Measurements from ENCODE around the gene PNCK. TPM values are rescaled to one million over a fixed set of nuclear protein-coding genes. Genes with fewer than 3 reads are reported as not detected.
"Not testable (repeated sequence)": the region's sequence is repeated elsewhere in the genome, so short reads cannot be mapped to it uniquely, and the experiment has no call there.

Gene PNCK
- polyA plus RNA-seq (2013, experiment 1 of 2; ENCODE audit: insufficient read length) = 0.93 TPM
- polyA plus RNA-seq (2013, experiment 2 of 2; ENCODE audit: insufficient read length) = 1.0 TPM

DNA sequence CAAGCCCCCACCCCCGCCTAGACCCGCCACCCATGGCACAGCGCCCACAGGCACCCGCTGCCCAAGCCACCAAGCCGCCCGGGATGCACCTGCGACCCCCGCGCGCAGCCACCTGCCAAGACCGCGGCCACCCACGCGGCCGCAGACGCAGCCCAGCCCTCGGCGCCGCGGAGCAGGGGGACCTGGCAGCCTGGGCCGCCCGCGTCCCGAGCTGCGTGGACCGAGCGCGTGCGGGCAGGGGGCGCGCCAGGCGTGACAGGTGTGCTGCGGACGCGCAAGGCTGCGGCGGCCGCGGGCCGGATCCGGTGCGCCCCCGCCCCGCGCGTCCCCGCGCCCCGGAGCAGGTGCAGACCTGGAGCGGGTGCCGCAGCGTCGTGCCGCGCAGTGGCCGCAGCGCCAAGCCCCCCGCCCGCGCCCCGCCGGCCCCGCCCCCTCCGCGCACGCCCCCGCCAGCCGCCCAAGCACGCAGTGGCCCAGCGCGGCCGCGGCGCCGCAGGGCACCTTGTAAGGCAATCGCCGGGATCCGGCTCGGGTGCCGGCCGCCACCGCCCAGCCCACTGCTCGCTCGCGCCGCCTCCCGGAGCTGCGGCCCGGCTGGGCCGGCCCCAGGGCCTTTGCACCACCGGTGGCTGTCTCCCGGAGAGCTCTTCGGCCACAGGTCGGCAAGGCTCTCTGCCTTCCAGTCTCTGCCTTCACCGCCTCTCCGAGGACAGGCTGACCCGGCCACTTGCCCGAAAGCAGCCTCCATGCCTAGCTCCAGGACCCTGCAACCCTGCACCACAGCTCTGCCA, at the start of gene PNCK:
Gene PNCK (minus strand): TSS at position 386 of the 791 bp plus-strand sequence. CDS start 737 bp downstream, outside the sequence.
- no peak for DNase-seq

DNA sequence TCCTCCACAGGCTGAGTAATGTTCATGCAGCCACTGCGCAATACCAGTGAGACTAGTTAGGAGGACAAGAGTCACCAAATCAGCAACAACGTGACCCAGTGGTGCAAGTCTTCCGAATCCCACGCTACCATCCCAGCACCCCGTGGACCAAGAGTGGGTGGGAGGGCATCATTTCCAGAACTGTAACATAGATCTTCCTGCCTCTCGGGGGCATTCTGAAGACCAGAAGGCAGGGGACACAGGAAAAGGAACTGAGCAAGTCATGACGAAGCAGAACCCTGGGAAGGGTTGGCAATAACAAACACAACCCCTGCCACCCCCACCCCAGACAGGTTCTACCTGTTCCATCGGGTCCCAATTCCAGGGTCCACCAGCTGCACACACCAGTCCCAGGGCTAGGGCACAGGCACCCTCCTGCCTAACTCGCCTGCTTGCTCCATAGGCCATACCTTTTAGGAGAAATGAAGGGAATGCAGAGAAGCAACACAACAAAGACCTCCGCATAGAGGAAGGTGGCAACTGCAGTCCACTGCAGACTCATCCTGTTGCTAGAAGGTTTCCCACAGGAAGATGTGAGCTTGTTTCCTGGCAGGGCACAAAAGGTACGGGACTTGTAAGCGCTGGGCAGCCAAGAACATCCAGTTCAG, 49.2 kb upstream of the PNCK start:
- no peak for DNase-seq

DNA sequence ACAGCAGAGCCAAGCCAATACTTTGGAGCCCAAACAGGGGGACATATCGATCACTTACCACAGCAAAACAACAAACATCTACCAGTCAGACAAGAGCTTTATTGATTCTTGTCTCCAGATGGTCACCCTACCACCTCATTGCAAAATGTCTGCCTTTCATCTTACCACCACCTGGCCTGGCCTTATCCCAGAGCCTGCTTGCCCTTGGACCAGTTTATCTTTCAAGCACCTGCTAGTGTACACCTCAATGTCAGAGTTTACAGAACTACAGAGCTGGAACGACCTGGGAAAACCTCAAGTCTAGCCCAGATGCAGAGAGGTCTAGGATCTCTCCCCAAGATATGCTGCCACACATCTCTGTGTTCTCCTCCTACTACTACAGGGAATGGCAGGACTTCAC, 46.1 kb upstream of the PNCK start:
- DNase-seq = no peak

DNA sequence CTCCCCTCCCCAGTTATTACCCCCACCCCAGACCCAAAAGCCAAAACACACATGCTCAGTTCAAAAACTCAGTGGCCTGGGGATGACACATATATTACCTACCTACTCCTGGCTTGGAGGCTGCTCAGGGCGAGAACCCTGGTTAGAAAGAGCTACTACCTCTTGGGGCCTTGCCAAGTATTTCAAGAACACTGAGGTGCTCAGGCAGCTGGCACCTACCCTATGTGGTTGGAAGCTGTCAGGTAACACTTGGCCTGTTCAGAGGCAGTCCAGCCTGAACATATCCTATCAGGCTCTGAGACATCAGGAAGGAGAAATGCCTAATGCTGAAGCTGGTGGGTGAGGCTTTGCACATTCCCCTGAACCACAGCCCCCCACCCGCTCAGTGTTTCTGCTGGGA, 45.6 kb upstream of the PNCK start:
- DNase-seq = no peak

DNA sequence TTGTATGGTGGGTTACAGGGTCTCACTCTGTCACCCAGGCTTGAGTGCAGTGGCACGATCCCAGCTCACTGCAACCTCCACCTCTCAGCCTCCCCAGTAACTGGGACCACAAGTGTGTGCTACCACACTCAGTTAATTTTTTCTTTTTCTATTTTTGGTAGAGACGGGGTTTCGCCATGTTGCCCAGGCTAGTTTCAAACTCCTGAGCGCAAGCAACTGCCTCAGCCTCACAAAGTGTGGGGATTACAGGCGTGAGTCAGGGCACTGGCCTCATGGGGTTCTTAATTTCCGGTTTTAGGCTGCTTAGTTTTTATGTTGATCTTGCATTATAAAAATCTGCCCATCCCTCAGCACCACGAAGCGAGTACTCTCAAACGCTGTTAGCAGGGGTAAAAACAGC, 43.8 kb upstream of the PNCK start:
- no peak for DNase-seq

DNA sequence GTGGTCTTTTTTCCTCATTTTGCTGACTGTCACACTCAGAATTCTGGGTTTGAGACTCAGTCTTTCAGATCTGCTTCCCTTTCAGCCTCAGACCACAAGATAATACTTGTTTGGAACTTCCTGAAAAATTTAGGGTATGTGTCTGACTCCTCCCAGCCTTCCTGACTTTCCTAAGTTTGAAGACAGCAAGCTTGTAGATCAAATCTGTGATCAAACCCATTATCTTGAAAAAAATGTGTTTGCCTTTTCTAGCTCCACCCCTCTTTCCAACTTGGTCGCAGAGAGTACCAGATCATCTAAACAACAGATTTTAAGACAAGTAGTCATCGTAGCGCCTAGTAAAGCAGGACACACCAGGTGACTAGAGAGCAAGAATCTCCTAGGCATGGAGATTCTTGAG, 40.6 kb upstream of the PNCK start:
- no peak for DNase-seq

DNA sequence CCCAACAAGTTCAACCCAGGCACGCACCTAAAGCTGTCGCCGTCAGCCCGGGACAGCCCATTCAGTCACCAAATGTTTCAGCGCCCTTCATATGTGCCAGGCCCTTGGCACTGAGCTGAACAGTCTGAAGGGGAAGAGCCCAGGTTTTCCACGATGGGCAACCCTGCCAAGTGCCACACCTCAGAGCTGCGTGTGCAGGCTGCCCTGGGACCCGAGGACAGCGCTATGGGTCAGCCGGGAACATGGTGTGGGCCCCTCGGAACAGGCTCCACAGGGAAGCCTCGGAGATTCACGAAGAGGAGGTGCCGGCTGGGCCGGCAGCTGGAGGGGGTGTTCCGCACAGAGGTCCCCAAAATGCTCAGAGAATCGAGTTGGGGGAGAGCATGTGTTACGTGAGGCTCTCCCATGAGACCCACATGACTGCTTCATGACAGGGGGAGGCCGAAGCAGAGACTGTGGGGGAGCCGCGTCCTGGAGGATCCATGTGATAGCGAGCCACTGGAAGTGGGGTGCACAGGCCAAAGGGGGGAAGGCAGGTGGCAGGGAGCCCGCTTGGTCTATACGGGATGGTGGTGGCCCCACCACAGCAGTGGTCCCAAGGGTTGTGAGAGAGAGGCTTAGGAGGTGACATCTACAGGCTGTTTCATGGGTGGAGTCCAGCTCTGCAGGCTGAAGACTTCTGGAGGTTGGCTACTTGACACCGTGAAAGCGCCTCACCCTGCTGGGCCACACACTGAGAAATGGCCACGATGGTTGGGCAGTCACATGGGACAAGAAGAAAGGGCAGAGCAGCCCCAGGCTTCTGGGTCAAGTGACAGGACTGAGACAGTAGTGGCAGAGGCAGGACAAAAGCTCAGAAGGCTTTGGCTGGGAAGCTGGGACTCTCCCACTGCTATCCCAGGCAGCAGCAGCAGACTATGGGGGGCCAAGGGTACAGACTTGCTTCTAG, 36.4 kb upstream of the PNCK start:
- no peak for DNase-seq

DNA sequence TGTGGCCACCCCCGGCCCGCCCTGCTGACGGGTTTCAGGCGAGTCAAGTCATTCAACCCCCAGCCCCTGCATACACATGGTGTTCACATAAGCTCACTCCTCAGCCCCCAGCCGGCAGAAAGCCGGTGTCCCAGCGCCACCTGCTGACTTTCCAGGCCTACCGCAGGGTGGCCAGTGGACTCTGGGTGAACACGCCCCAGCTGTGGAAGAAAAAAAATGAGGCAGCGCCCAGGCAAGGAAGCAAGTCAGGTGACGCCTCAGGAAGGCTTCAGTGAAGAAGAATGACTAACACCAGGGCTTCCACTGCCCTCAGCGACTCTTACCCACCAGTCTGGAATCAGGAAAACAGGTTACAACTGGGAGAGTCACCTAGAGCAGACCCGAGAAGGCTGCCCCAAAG, 34.8 kb upstream of the PNCK start:
- DNase-seq = peak; percentile 69

DNA sequence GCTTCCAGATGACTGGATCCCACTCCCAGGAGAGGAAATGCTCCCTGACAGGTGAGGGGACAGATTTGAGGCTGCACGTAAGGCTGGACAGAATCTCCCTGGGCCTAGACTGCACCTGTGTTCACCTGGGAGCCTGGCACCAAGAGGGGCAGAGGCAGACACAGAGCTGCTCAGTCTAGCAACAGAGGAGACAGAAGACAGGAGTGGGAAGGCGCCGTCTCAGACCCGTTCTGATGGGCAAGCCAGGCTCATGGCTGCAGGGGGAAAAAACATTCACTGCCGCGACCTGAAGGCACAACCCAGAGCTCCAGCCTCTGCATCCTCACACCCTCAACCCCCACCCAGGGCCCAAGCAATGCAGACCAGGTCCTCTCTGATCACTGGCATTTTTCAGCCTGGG, 33.8 kb upstream of the PNCK start:
- no peak for DNase-seq

DNA sequence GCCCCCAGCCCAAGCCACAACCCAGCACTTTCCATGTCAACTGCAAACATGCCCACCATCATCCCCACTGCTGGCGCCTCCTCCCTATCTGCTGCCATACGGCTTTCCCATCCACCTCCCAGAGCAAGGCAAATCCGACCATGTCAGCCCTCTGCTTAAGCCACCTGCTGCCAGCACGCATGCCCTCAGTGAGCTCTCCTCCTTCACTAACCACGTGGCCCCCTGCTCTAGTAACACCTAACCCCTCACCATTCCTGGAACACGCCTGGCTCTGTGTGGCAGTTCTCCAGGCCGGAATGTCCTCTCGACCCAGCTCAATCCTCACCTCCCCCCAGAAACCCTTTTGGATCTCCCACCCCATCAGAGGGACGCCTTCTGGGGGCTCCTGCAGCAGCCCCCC, 33.2 kb upstream of the PNCK start:
- no peak for DNase-seq

DNA sequence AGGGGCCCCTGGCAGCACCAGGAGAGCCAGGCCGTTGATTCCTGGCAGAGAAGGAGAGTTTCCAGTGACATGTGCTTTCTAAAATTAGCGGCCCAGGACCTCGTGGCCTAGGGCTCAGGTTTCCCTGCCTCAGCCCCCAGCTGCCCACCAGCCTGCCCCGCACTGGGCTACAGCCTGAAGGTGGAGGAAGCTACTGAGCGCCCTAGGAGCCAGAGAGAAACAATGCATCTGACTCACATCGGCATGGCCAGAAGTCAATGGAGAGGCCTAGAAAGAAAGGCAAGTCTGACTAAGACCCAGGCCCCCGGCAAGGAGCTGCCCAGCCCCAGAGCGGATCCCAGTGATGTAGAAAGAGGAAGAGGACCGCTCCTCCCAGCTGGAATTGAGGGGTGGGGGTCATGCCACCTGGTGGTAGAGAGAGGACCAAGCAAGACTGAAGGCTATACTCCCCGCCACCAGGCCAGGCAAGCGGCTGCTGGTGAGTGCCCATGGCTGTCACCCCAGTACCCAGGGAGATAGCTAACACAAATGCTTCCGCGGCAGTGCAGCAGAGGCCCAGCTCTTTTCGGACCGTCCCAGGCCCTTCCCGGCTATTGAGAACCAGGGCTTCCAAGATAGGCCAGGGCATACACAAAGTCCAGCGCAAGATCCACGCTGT, 31.9 kb upstream of the PNCK start:
- not testable (repeated sequence) for DNase-seq

DNA sequence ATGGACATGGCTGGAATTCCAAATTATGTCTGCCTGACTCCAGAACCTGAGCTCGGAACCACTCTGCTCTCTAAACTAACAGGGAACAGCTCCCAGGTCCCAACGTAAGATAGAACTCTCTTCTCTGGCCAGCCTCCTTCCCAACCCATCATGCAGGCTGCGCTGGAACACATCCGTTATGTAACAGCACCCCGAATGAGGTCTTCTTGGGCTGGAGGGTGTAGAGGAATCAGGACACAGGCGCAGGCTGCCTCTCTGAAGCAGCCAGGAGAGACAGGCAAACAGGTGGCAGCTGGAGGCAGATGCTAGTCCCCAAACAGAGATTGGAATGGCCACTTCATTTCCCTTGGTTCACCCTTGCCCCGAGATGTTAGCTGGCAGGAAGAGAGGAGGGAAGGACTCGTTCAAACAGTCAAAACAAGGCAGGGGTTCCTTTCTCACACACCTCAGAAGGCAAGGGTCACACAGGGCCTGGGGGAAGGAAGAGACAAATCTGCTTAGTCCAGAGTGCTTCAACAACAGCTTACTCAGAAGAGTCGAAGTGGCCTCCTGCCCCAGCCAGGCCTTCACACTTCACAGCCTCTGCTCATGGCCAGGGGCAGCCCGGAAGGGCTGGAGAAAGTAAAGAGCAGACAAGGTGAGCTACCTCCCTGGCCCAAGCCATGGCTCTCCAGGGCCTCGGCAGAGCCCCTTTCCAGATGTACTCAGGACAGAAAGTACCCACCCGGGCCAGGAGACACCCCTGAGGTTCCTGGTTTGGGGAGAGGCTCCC, 31.2 kb upstream of the PNCK start:
- DNase-seq = not testable (repeated sequence)

DNA sequence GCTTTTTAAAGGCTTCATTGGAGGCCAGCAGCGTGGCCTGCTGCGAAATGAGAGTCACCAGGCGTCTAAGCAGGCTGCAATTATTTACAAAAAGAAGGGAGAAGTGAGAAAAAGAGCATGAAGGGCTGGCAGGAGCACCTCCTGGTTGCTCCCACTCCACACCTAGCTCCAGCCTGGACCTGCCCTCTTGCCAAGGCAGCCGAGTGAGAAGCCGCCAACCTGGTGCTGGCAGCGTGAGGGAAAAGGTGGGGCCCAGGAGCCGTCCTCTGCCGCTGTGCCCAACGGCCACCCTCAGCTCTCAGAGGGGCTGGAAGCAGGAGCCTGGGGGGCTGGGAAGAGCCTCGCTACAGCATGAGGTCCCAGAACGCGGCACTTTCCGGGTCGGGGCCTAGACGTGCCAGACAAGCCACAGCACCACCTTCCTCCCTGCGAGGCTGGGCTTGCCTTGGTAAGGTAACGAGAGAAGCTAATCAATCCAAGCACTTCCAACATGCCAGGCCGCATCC, 30.5 kb upstream of the PNCK start:
- no peak for DNase-seq

DNA sequence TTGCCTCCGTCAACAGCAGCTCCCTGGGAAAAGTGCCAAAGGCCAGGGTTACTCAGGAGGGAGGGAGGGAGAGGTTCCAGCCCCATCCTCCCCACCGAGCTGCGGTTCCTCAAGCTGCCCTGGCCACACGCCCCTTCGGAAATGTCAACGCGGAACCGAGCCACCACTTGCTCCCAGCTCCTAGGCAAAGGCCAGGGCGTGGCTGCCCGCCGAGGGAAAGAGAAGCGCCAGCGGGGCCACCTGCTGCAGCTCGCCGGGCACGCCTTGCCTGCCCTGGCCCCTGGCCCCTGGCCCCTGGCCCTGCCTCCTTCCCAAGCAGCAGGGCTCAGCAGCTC, 29.4 kb upstream of the PNCK start:
- DNase-seq = no peak

DNA sequence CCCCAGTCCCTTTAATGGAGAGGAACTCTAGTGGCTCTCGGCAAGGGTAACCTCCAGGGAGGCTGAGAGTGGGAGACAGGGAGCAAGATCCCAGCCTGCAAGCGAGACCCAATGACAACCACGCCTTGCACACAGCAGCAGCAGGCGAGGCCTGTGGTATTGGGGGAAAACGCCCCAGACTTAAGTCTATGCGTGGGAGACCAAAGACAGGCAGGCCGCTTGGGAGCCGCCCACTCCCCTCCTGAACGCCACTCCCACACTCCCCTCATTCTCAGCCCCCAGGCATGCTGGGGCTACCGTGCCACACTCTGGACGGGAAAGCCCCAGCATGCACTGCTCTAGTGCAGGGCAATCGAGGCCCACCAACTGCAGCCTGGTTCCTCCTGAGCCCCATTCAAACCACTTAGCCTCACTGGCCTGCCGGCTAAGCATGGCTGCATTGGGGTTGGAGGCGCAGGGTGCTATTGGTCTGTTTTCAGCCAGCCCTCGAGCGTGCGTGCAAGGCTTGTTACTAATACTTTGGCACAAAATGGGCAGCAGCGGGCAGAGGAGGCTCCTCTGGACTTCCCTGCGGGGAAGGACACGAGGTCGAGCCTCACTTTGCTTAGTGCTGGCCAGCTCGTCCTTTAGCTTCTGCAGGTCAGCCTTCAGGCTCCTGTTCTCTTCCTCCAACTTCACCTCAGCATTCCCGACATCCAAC, 28.9 kb upstream of the PNCK start:
- DNase-seq = no peak

DNA sequence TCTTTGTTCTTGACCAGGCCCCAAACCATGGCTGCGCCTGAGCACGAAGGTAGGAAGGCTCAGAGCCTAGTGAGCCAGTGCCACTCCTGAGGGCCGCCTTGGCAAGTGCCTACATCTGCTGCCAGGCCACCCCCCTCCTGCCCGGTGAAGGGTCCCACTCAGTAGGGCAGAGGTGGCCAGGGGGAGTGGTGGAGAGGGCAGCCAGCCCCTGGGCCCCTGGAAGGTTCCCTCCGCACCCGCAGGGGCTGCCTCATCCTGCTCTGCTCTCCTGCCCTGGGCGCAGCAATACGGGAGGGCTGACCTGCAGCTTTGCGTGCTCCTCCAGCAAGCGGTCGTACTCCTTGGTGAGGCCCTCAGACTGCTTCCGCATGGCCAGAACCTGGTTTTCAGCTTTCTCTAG, 28.1 kb upstream of the PNCK start:
- DNase-seq = no peak

DNA sequence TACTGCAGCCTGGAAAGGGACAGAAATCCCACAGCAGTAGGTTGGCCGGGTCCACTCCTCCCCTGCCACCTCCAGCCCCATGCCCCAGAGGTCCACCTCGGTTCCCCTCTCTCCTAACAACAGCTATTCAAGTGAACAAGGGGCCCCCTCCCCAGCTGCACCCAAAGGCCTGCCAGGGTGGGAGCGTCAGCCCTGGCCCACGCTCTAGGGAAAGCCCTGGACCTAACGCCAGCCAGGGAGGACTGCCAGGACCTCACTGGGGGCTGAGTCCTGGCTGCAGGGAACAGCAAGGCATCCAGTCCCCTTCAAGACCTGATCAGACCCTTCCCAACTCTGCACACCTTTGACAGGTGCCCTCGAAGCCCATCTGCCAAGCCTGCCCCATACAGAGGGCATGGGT, 27.4 kb upstream of the PNCK start:
- no peak for DNase-seq

DNA sequence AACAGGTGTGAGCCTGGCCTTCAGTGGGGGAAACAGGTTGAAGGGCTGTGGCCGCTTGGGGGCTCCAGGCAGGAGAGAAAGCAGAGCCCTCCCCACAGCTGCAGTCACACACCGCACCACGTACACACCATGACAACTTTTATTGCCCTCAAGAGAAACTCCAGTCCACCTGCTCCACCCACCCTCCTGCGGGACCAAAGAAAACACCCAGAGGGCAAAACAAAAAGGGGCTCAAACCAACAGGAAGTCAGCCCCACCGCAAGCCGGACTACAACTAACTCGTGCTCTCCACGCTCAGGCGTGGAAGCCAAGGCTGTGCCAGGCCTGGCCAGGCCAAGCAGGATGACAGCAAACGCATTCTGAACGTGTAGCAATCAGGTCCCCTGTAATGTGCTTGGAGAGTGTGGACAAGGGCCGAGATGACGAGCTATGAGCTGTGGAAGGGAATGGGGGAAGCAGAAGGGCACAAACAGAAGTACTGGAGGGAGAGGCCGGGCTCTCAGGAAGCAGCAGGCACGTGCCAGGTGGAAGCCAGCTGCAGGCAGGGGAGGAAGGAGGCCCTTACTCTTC, 26.8 kb upstream of the PNCK start:
- no peak for DNase-seq

DNA sequence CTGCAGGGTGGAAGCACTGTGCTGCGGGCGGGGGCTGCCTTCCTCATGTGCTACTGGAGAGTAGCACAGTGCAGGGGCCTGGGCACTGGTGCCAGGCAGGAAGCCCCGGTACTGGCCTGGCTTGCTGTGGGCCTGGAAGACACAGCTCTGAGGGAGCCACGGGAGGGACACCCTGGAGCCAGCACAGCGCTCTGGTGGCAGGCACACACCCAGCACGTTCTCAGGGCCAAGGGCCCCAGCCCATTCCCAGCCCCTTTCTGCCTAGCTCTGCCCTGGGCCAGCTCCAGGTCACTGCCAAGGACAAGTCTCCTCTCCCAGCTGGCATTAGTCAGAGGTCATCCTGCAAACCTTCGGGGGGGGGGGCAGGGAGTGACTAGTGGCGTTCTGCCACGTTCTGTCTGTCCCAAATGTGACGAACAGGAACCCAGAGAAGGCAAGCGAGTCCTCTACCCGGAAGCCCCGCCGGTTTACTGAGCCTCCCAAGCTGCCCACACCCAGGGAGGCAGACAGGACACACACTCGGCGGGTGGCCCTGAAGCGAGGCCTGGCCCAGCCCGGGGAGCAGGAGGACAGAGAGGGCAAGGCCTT, 26.3 kb upstream of the PNCK start:
- DNase-seq = not testable (repeated sequence)

DNA sequence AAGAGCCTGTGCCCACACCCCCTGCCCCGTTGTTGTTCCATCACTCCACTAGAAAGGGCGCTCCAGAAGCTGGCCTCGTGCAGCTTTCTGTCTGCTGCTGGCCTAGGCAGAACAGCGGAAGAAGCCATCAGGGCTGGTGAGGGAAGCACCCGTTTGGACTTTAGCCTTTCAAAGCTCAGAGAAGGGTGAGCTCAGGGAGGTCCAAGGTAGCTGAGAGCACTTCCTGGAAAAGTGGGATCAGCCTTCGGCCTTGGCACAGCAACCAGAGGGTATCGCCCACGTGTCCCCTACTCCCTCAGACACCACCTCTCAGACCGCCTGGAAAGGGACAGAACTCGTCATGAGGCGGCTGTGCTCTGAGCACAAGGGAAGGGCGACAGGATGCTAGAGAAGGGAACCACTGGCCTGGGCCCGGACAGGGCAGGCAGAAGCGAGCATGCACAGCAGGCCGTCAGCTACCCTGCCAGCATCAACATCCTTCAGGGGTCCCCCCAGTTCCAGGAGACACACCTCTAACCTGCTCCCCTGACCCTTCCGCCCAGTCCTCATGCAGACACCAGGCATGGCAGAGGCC, 25.7 kb upstream of the PNCK start:
- not testable (repeated sequence) for DNase-seq

Data from fibroblast of skin of back (primary cell).